SJSA1 (cell line): ENCODE results near the gene REPIN1. TPM values are rescaled to one million over a fixed set of nuclear protein-coding genes. Genes with fewer than 3 reads are reported as not detected.
"Not testable (repeated sequence)": the region's sequence is repeated elsewhere in the genome, so short reads cannot be mapped to it uniquely, and the experiment has no call there.

Experiments
- DNase-seq, 2 experiments: peaks; one replicate each; pipeline ENCODE4 v3.0.0-alpha.2; 2015 to 2020; ENCODE audit warnings: low spot score in 2 of 2, low read depth in 1 of 2
- H3K27ac ChIP-seq: fragments of 250-450 bp; sonication (Bioruptor Pico); 2 replicates; pipeline ENCODE4 v1.5.1; 2020; ENCODE audit warnings: mild to moderate bottlenecking, moderate library complexity
- H3K27me3 ChIP-seq: fragments of 250-450 bp; sonication (Bioruptor Pico); replicated peaks from 2 replicates; pipeline ENCODE4 v1.5.1; 2020; ENCODE audit warnings: mild to moderate bottlenecking, moderate library complexity
- H3K36me3 ChIP-seq: fragments of 250-450 bp; sonication (Bioruptor Pico); 2 replicates; pipeline ENCODE4 v1.5.1; 2020; ENCODE audit warnings: mild to moderate bottlenecking
- H3K4me1 ChIP-seq: fragments of 250-450 bp; sonication (Bioruptor Pico); replicated peaks from 2 replicates; pipeline ENCODE4 v1.6.1; 2021; ENCODE audit warnings: mild to moderate bottlenecking
- H3K4me3 ChIP-seq: fragments of 250-450 bp; sonication (Bioruptor Pico); 2 replicates; pipeline ENCODE4 v1.5.1; 2020; ENCODE audit warnings: mild to moderate bottlenecking
- H3K9me3 ChIP-seq: fragments of 250-450 bp; sonication (Bioruptor Pico); replicated peaks from 2 replicates; pipeline ENCODE4 v1.5.1; 2020; ENCODE audit warnings: mild to moderate bottlenecking
- total RNA-seq: library from RNA; depleted of rRNA; stranded (reverse); fragments of >200 nt; shearing (Covaris generic); gene quantifications from 2 replicates; pipeline ENCODE4 v1.2.3, GENCODE V29; 2014

The REPIN1 gene
- total RNA-seq, 1 experiment from 2014 or later: 62.4 TPM

GRCh38 chr7:150379441-150380379 is 11.1 kb downstream of the REPIN1 start:
- Histone ChIP-seq H3K9me3 (no peaks in the 10 kb centered on the region), H3K4me1 (peaks cover 14% of the 10 kb centered on the region), H3K36me3 (peaks cover 9% of the 10 kb centered on the region), H3K27ac (peak overlapping the region; percentile 17; the same call in 1 of the 2 replicates), H3K27me3 (no peaks in the 10 kb centered on the region), H3K4me3 (peak overlapping the region; percentile 52)
- peak in 1 of 2 experiments; percentile 52 for DNase-seq

DNA sequence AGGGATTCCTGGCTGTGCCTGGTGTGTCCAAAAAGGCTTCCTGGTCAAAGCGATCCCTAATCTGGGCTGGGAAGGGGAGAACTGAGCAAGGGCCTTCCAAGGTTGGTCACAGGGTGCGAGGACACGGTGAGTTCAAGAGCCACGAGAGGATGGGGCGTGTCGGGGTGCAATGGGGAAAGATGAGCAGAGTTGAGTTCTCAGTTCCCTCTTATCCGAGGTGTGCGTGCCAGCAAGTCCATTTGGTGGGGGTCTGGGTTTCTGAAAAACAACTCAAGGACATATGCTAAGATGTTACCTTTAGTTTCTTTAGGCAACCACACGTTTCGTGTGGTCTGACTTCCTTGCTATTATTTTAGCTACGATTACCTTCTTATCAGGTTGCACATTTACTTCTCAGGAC is 11.8 kb downstream of the REPIN1 start:
- Histone ChIP-seq H3K9me3 (no peaks in the 10 kb centered on the region), H3K36me3 (peaks cover 6% of the 10 kb centered on the region; the same call in 1 of the 2 replicates), H3K27ac (no peak overlapping the region), H3K4me1 (peaks cover 12% of the 10 kb centered on the region), H3K27me3 (no peaks in the 10 kb centered on the region), H3K4me3 (no peak overlapping the region; the same call in 1 of the 2 replicates)
- no peak for DNase-seq

GRCh38 chr7:150381096-150381495 is 12.5 kb downstream of the REPIN1 start:
- Histone ChIP-seq H3K4me1 (peaks cover 12% of the 10 kb centered on the region), H3K27ac (no peak overlapping the region), H3K4me3 (no peak overlapping the region), H3K27me3 (no peaks in the 10 kb centered on the region), H3K36me3 (peaks cover 2% of the 10 kb centered on the region; the same call in 1 of the 2 replicates), H3K9me3 (no peaks in the 10 kb centered on the region)
- no peak for DNase-seq

GRCh38 chr7:150381785-150382122 is 13.1 kb downstream of the REPIN1 start:
- no peak for DNase-seq
- Histone ChIP-seq H3K4me1 (peaks cover 12% of the 10 kb centered on the region), H3K27ac (no peak overlapping the region), H3K36me3 (no peaks in the 10 kb centered on the region), H3K27me3 (no peaks in the 10 kb centered on the region), H3K9me3 (no peaks in the 10 kb centered on the region), H3K4me3 (no peak overlapping the region)

DNA sequence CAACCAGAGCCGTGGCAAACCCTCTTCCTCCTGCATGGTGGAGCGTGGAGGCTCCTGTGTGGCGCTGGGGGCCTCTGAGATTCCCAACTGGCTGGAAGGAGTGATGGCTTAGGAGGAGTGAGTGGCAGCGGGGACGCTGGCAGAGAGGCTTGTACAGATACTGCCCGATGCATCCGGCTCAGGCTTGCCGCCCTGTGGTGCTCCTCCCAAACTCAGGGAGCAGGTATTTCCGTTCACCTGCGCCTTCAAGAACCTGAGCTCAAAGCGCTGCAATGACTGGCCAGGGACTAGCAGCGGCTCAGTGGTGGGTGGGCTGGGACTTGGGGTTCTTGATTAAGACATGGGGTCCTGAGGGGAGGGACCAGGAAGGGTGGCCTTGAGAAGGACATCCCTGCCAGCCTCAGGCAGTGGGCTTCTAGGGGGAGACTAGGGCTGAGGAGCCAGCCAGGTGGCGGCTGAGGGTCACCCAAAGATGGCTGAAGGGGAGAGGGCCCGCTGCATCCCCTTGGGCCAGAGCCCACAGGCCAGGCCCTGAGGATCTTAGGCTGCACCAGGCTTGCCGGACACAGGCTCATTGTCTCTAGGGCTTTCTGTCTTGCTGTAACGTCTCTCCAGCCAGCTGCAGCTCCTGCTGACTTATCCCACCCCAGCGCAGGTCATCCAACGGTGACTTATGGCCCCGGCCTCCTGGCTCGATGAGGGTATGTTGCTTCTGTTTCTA is 13.7 kb downstream of the REPIN1 start:
- H3K27ac ChIP-seq: no peak overlapping the region
- H3K4me3 ChIP-seq: no peak overlapping the region
- H3K27me3 ChIP-seq: no peaks in the 10 kb centered on the region
- H3K4me1 ChIP-seq: peaks cover 12% of the 10 kb centered on the region
- no peak for DNase-seq
- no peaks in the 10 kb centered on the region for H3K9me3 ChIP-seq
- no peaks in the 10 kb centered on the region for H3K36me3 ChIP-seq

GRCh38 chr7:150382844-150383225 is 14.2 kb downstream of the REPIN1 start:
- H3K27me3 ChIP-seq: no peaks in the 10 kb centered on the region
- H3K4me3 ChIP-seq: no peak overlapping the region
- H3K27ac ChIP-seq: no peak overlapping the region
- H3K9me3 ChIP-seq: no peaks in the 10 kb centered on the region
- peaks cover 9% of the 10 kb centered on the region for H3K4me1 ChIP-seq
- DNase-seq: no peak
- H3K36me3 ChIP-seq: no peaks in the 10 kb centered on the region

- DNase-seq: no peak
- Histone ChIP-seq H3K4me1 (no peaks in the 10 kb centered on the region), H3K4me3 (no peak overlapping the region), H3K36me3 (no peaks in the 10 kb centered on the region), H3K27ac (no peak overlapping the region), H3K9me3 (no peaks in the 10 kb centered on the region), H3K27me3 (no peaks in the 10 kb centered on the region)
Observed at GRCh38 chr7:150383710-150384397, 15.2 kb downstream of the REPIN1 start.

GRCh38 chr7:150384406-150385301 is 16.0 kb downstream of the REPIN1 start:
- no peak overlapping the region for H3K27ac ChIP-seq
- no peak overlapping the region for H3K4me3 ChIP-seq
- H3K4me1 ChIP-seq: no peaks in the 10 kb centered on the region
- H3K9me3 ChIP-seq: no peaks in the 10 kb centered on the region
- no peak for DNase-seq
- H3K36me3 ChIP-seq: no peaks in the 10 kb centered on the region
- H3K27me3 ChIP-seq: no peaks in the 10 kb centered on the region

GRCh38 chr7:150385302-150385723 is 16.7 kb downstream of the REPIN1 start:
- H3K4me1 ChIP-seq: no peaks in the 10 kb centered on the region
- H3K27ac ChIP-seq: no peak overlapping the region

DNA sequence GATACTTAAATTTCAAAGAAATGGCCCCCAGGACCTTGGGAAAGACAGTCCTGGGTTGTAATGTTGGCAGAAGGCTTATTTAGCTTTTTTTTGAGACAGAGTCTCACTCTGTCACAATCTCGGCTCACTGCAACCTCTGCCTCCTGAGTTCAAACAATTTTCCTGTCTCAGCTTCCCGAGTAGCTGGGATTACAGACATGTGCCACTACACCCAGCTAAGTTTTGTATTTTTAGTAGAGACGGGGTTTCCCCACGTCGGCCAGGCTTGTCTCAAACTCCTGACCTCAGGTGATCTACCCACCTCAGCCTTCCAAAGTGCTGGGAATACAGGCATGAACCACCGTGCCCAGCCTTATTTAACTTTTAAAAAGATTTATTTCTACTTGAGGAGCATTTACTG is 17.3 kb downstream of the REPIN1 start:
- not testable (repeated sequence) for H3K9me3 ChIP-seq, H3K4me3 ChIP-seq, H3K4me1 ChIP-seq, DNase-seq, H3K36me3 ChIP-seq, H3K27me3 ChIP-seq, H3K27ac ChIP-seq

More at GRCh38 chr7:150385302-150385723, 16.7 kb downstream of the REPIN1 start:
- Histone ChIP-seq H3K9me3 (no peaks in the 10 kb centered on the region), H3K27me3 (no peaks in the 10 kb centered on the region), H3K4me3 (no peak overlapping the region), H3K36me3 (no peaks in the 10 kb centered on the region)
- DNase-seq: no peak

- H3K4me3 ChIP-seq: no peak overlapping the region
- no peaks in the 10 kb centered on the region for H3K9me3 ChIP-seq
- no peaks in the 10 kb centered on the region for H3K4me1 ChIP-seq
- no peaks in the 10 kb centered on the region; the same call in 1 of the 2 replicates for H3K36me3 ChIP-seq
- DNase-seq: no peak
- no peak overlapping the region for H3K27ac ChIP-seq
- no peaks in the 10 kb centered on the region for H3K27me3 ChIP-seq
Observed at GRCh38 chr7:150388306-150388705, 19.7 kb downstream of the REPIN1 start.

DNA sequence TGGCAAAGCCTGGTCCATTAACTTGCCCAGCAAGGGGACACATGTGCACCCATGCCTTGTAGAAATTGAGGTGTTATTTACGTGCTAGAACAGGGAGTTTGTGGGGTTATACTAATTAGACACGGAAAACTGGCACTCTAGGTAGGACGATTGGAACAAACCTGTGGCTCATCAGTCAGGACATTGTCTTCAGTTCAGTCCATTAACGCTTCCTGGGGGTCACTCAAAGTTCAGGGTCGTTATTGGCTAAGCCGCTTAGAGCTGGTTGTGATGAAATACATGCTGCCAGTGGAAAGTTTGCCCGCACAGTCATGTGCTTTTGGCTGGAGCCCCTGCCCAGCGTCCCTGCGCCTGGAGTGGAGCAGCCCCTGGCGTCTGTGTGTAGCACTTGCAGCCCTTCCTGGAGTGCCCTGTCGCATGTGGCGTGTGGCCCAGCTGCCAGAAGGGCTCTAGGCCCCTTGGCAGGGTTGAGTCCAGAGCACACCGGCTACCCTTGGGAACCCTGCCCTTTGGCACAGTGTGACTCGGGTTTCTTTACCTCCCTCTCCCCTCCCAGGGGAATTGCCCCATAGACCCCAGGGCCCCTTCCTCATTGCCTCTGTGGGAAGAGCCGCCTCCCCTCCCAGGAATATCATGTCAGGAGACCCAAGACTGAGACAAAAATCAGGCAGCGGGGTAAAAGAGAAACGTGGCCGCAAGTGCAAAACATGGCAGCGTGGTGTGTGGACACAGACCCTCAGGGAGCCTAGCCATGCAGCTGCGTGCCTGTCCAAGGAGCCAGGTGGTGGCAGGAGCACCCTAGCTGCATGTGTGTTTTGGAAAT is 20.3 kb downstream of the REPIN1 start:
- DNase-seq: no peak
- H3K4me1 ChIP-seq: no peaks in the 10 kb centered on the region

More for the DNA sequence above, 20.3 kb downstream of the REPIN1 start:
- Histone ChIP-seq H3K27me3 (no peaks in the 10 kb centered on the region), H3K27ac (no peak overlapping the region), H3K4me3 (no peak overlapping the region), H3K36me3 (no peaks in the 10 kb centered on the region; the same call in 1 of the 2 replicates), H3K9me3 (no peaks in the 10 kb centered on the region)
